ENCODE data around the gene RAB14. TPM values are rescaled to one million over a fixed set of nuclear protein-coding genes. Genes with fewer than 3 reads are reported as not detected.

The RAB14 gene
- total and polyA plus RNA-seq, 3 donors from 2014 or later: 44.6 to 66.7 (median 51.1) TPM

Small RNAs within 50 kb of the gene (small RNA-seq; reads per million reads assigned to genes)
- 0 to 0.28 reads per million in 2 donors for gene RN7SL181P

Other genes with a start within 250 kb of the RAB14 start
- gene C5, start 151.6 kb downstream of the RAB14 start, total RNA-seq: 1 to 10 TPM; 5.1 to 8.0 TPM
- 3.2 TPM for gene C5, start 151.6 kb downstream of the RAB14 start, polyA plus RNA-seq (ENCODE audit: insufficient read depth, low read depth, low replicate concordance)
- 10 to 100 TPM; 57.7 to 94.7 TPM for gene CNTRL, start 126.9 kb downstream of the RAB14 start, total RNA-seq
- 42.4 TPM for gene CNTRL, start 126.9 kb downstream of the RAB14 start, polyA plus RNA-seq (ENCODE audit: insufficient read depth, low read depth, low replicate concordance)
- gene GSN, start 66.3 kb upstream of the RAB14 start, total RNA-seq: 100 to 1,000 TPM; 206 to 356 TPM
- gene GSN, start 66.3 kb upstream of the RAB14 start, polyA plus RNA-seq (ENCODE audit: insufficient read depth, low read depth, low replicate concordance): 392 TPM
- gene STOM, start 168.4 kb upstream of the RAB14 start, total RNA-seq: 10 to 100 TPM; 49.7 to 53.6 TPM
- gene STOM, start 168.4 kb upstream of the RAB14 start, polyA plus RNA-seq (ENCODE audit: insufficient read depth, low read depth, low replicate concordance): 82.3 TPM

Measured in testis (tissue), 3 donors.